Measurements from ENCODE around the gene EPSTI1. TPM values are rescaled to one million over a fixed set of nuclear protein-coding genes. Genes with fewer than 3 reads are reported as not detected.
A peak's percentile ranks its signal among the peaks of the same experiment; 100 is the strongest.

The EPSTI1 gene
- total RNA-seq, 1 donor from 2014 or later = 27.7 TPM

- DNase-seq (ENCODE audit: low read depth) = no peak
Measured at GRCh38 chr13:42971691-42972347, 20.2 kb downstream of the EPSTI1 start.

- DNase-seq (ENCODE audit: low read depth) = peak; percentile 62
Measured at GRCh38 chr13:42970824-42971690, 21.0 kb downstream of the EPSTI1 start.

GRCh38 chr13:42969565-42970172 is 22.4 kb downstream of the EPSTI1 start:
- DNase-seq (ENCODE audit: low read depth) = peak; percentile 81

- no peak for DNase-seq (ENCODE audit: low read depth)
Measured at GRCh38 chr13:42968906-42969305, 23.1 kb downstream of the EPSTI1 start.

GRCh38 chr13:42967660-42968059 is 24.4 kb downstream of the EPSTI1 start:
- no peak for DNase-seq (ENCODE audit: low read depth)

GRCh38 chr13:42965281-42965680 is 26.8 kb downstream of the EPSTI1 start:
- DNase-seq (ENCODE audit: low read depth) = no peak

- no peak for DNase-seq (ENCODE audit: low read depth)
Measured at GRCh38 chr13:42964761-42965161, 27.3 kb downstream of the EPSTI1 start.

- no peak for DNase-seq (ENCODE audit: low read depth)
Measured at GRCh38 chr13:42959615-42960014, 32.4 kb downstream of the EPSTI1 start.

GRCh38 chr13:42957881-42958280 is 34.2 kb downstream of the EPSTI1 start:
- DNase-seq (ENCODE audit: low read depth) = no peak

GRCh38 chr13:42950181-42950580 is 41.9 kb downstream of the EPSTI1 start:
- no peak for DNase-seq (ENCODE audit: low read depth)

- no peak for DNase-seq (ENCODE audit: low read depth)
Measured at GRCh38 chr13:42947925-42948324, 44.1 kb downstream of the EPSTI1 start.

- peak; percentile 9 for DNase-seq (ENCODE audit: low read depth)
Measured at GRCh38 chr13:42946927-42947326, 45.1 kb downstream of the EPSTI1 start.

GRCh38 chr13:42929886-42930535 is 62.0 kb downstream of the EPSTI1 start:
- DNase-seq (ENCODE audit: low read depth) = no peak

GRCh38 chr13:42926555-42926954 is 65.5 kb downstream of the EPSTI1 start:
- DNase-seq (ENCODE audit: low read depth) = no peak

- DNase-seq (ENCODE audit: low read depth) = no peak
Measured at GRCh38 chr13:42926043-42926442, 66.0 kb downstream of the EPSTI1 start.

GRCh38 chr13:42925626-42926025 is 66.4 kb downstream of the EPSTI1 start:
- no peak for DNase-seq (ENCODE audit: low read depth)

- DNase-seq (ENCODE audit: low read depth) = no peak
Measured at GRCh38 chr13:42924344-42924743, 67.7 kb downstream of the EPSTI1 start.

GRCh38 chr13:42907745-42908144 is 84.3 kb downstream of the EPSTI1 start:
- no peak for DNase-seq (ENCODE audit: low read depth)

- DNase-seq (ENCODE audit: low read depth) = peak; percentile 23
Measured at GRCh38 chr13:42906257-42906656, 85.8 kb downstream of the EPSTI1 start.

- DNase-seq (ENCODE audit: low read depth) = no peak
Measured at GRCh38 chr13:42905579-42905978, 86.5 kb downstream of the EPSTI1 start.

- no peak for DNase-seq (ENCODE audit: low read depth)
Measured at GRCh38 chr13:42899266-42899665, 92.8 kb downstream of the EPSTI1 start.

GRCh38 chr13:42895776-42896175 is 96.3 kb downstream of the EPSTI1 start:
- no peak for DNase-seq (ENCODE audit: low read depth)
